GM23248 (cell line): ENCODE measurements around the gene SYNRG. TPM values are rescaled to one million over a fixed set of nuclear protein-coding genes. Genes with fewer than 3 reads are reported as not detected.

ENCODE experiments used
- DNase-seq: peaks from one replicate; pipeline ENCODE4 v3.0.0-alpha.2; 2015
- H2AFZ ChIP-seq: fragments of 200-600 bp; sonication (generic); 2 replicates; pipeline ENCODE4 v1.6.1; 2016; ENCODE audit warnings: antibody characterized with exemption
- H3F3A ChIP-seq: fragments of 200-600 bp; sonication (generic); 2 replicates; pipeline ENCODE4 v1.6.1; 2016; ENCODE audit warnings: mild to moderate bottlenecking, antibody characterized with exemption, mixed run types; ENCODE audit not compliant: insufficient read depth
- H3K27ac ChIP-seq: fragments of 200-600 bp; sonication (generic); 2 replicates; pipeline ENCODE4 v1.5.1; 2016; ENCODE audit warnings: mild to moderate bottlenecking
- H3K27me3 ChIP-seq: fragments of 200-600 bp; sonication (generic); replicated peaks from 2 replicates; pipeline ENCODE4 v1.6.1; 2016; ENCODE audit warnings: mild to moderate bottlenecking; ENCODE audit not compliant: insufficient read depth
- H3K36me3 ChIP-seq: fragments of 200-600 bp; sonication (generic); 2 replicates; pipeline ENCODE4 v1.6.1; 2016; ENCODE audit warnings: low read depth, mild to moderate bottlenecking
- H3K4me1 ChIP-seq: fragments of 200-600 bp; sonication (generic); 2 replicates; pipeline ENCODE4 v1.6.1; 2016; ENCODE audit warnings: mild to moderate bottlenecking; ENCODE audit not compliant: insufficient read depth
- H3K4me2 ChIP-seq: fragments of 200-600 bp; sonication (generic); one replicate; pipeline ENCODE4 v1.6.1; 2016; ENCODE audit warnings: mild to moderate bottlenecking; ENCODE audit not compliant: unreplicated experiment
- H3K4me3 ChIP-seq: fragments of 200-600 bp; sonication (generic); 2 replicates; pipeline ENCODE4 v1.5.1; 2016; ENCODE audit warnings: mild to moderate bottlenecking
- H3K79me2 ChIP-seq: fragments of 200-600 bp; sonication (generic); 2 replicates; pipeline ENCODE4 v1.6.1; 2016; ENCODE audit warnings: mild to moderate bottlenecking; ENCODE audit not compliant: insufficient read depth
- H3K9ac ChIP-seq: fragments of 200-600 bp; sonication (generic); 2 replicates; pipeline ENCODE4 v1.6.1; 2016; ENCODE audit warnings: mild to moderate bottlenecking
- H3K9me2 ChIP-seq: fragments of 200-600 bp; sonication (generic); 2 replicates; pipeline ENCODE4 v1.6.1; 2016; ENCODE audit warnings: mixed run types, mild to moderate bottlenecking, moderate library complexity; ENCODE audit not compliant: insufficient read depth
- H3K9me3 ChIP-seq: fragments of 200-600 bp; sonication (generic); one replicate; pipeline ENCODE4 v1.6.1; 2017; ENCODE audit warnings: low read depth
- H4K20me1 ChIP-seq: fragments of 200-600 bp; sonication (generic); 2 replicates; pipeline ENCODE4 v1.6.0; 2016; ENCODE audit not compliant: insufficient read depth
- EZH2 ChIP-seq: fragments of 200-600 bp; sonication (generic); IDR thresholded peaks from 2 replicates; pipeline ENCODE4 v1.6.1; 2018; ENCODE audit warnings: antibody characterized with exemption, mild to moderate bottlenecking; ENCODE audit not compliant: insufficient read depth, poor library complexity, severe bottlenecking
- EZH2phosphoT487 ChIP-seq: fragments of 200-600 bp; sonication (generic); IDR thresholded peaks from 2 replicates; pipeline ENCODE4 v1.6.1; 2018; ENCODE audit warnings: antibody characterized with exemption, moderate library complexity, mild to moderate bottlenecking, low read depth; ENCODE audit not compliant: insufficient read depth
- WGBS, 2 experiments: methylation state at CpG; one replicate each; pipeline ENCODE4 v1.1.6; 2015 to 2017; ENCODE audit warnings: low lambda C conversion rate in 2 of 2, low coverage in 1 of 2; ENCODE audit errors: missing lambda C conversion rate in 2 of 2; 5-methylcytosine and 5-hydroxymethylcytosine counted together
- in situ Hi-C: fragments of 300-500 bp; cut with MboI; formaldehyde crosslinking; loops from 2 replicates; pipeline ENCODE4 v1.15.0; 2020
- polyA plus RNA-seq: library from polyadenylated mRNA; unstranded; fragments of >200 nt; fragmentation: Nextera tagmentation; extraction: Ambion mirVana; gene quantifications from 2 replicates; pipeline ENCODE4 v1.2.1, GENCODE V29; 2016
- total RNA-seq: library from RNA; depleted of rRNA; stranded (reverse); fragments of >200 nt; shearing (Covaris generic); gene quantifications from 2 replicates; pipeline ENCODE4 v1.2.3, GENCODE V29; 2014

The SYNRG gene
- total and polyA plus RNA-seq, 2 experiments from 2014 or later = 5.6 to 13.1 TPM

- H2AFZ ChIP-seq = no peak overlapping the region
- in situ Hi-C loops = no loop called here
- H3F3A ChIP-seq = peaks cover 58% of the 10 kb centered on the region
- H3K36me3 ChIP-seq = no peaks in the 10 kb centered on the region
- H3K4me3 ChIP-seq = peak overlapping the region; percentile 98
- H3K9me2 ChIP-seq = no peaks in the 10 kb centered on the region
- peak overlapping the region; percentile 95 for H3K4me2 ChIP-seq
- TF ChIP-seq EZH2phosphoT487 (peak; percentile 69; the same call in 1 of the 2 replicates), EZH2 (no peak)
- H3K27ac ChIP-seq = peak overlapping the region; percentile 91
- H3K27me3 ChIP-seq = no peaks in the 10 kb centered on the region
- peak overlapping the region; percentile 95 for H3K9ac ChIP-seq
- H3K79me2 ChIP-seq = peaks cover 81% of the 10 kb centered on the region
- DNase-seq = peak; percentile 94
- H3K4me1 ChIP-seq = peaks cover 44% of the 10 kb centered on the region
- WGBS, 2 experiments = 1 to 3% methylated on average over 2 of the region's 2 CpGs
- H3K9me3 ChIP-seq = no peaks in the 10 kb centered on the region
- H4K20me1 ChIP-seq = 0 out of 2 replicates have a peak, but pooled peaks cover 6% of the 10 kb centered on the region
Observed at GRCh38 chr17:37493249-37494027, 115.8 kb downstream of the SYNRG start.

DNA sequence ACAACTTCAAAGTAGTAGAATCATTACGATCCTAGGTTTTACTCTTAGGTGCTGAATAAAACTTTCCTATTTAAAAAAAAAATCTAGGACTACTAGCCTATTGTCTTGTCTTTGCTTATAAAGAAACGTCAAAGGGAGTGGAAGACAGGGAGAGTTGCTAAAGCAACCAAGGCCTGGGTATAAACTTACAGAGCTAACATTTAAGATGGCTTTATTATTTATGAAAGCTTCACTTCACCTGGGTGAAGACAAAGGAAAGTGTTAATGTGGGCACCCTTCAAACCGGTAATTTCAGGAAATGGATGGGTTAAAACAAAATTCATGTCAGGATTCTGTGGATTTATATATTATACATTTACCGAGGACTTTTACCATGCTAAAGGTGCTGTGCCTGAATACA is 117.1 kb downstream of the SYNRG start:
- H3K27ac ChIP-seq = peak overlapping the region; percentile 91

GRCh38 chr17:37490638-37491614 is 118.3 kb downstream of the SYNRG start:
- peak overlapping the region; percentile 91 for H3K27ac ChIP-seq
- 0 out of 2 replicates have a peak, but pooled peaks cover 6% of the 10 kb centered on the region for H4K20me1 ChIP-seq
- no peaks in the 10 kb centered on the region for H3K9me2 ChIP-seq
- H3F3A ChIP-seq = peaks cover 76% of the 10 kb centered on the region
- WGBS, 2 experiments = 1 to 2% methylated on average over 24 of the region's 24 CpGs
- no peaks in the 10 kb centered on the region for H3K9me3 ChIP-seq
- peaks cover 56% of the 10 kb centered on the region for H3K79me2 ChIP-seq
- peak overlapping the region; percentile 98 for H3K4me3 ChIP-seq
- TF ChIP-seq EZH2 (no peak), EZH2phosphoT487 (no peak)
- H3K27me3 ChIP-seq = no peaks in the 10 kb centered on the region
- peak overlapping the region; percentile 95 for H3K9ac ChIP-seq
- no peaks in the 10 kb centered on the region for H3K36me3 ChIP-seq
- H3K4me1 ChIP-seq = peaks cover 57% of the 10 kb centered on the region
- in situ Hi-C loops = no loop called here
- peak; percentile 93 for DNase-seq
- H3K4me2 ChIP-seq = peak overlapping the region; percentile 95
- 0 out of 2 replicates have a peak overlapping the region, but pooled peaks have one; percentile 34 for H2AFZ ChIP-seq

More for the DNA sequence above, 117.1 kb downstream of the SYNRG start:
- Histone ChIP-seq H4K20me1 (0 out of 2 replicates have a peak, but pooled peaks cover 6% of the 10 kb centered on the region), H2AFZ (no peak overlapping the region), H3F3A (peaks cover 70% of the 10 kb centered on the region), H3K9me3 (no peaks in the 10 kb centered on the region), H3K79me2 (peaks cover 69% of the 10 kb centered on the region), H3K27me3 (no peaks in the 10 kb centered on the region), H3K9ac (peak overlapping the region; percentile 95), H3K4me3 (peak overlapping the region; percentile 98), H3K4me2 (peak overlapping the region; percentile 95), H3K36me3 (no peaks in the 10 kb centered on the region), H3K9me2 (no peaks in the 10 kb centered on the region), H3K4me1 (peaks cover 55% of the 10 kb centered on the region)
- DNase-seq = peak; percentile 20
- in situ Hi-C loops = no loop called here
- TF ChIP-seq EZH2phosphoT487 (no peak), EZH2 (no peak)
- WGBS, 2 experiments = 29% methylated on average over 4 of the region's 4 CpGs

GRCh38 chr17:37490022-37490587 is 119.1 kb downstream of the SYNRG start:
- peaks cover 48% of the 10 kb centered on the region for H3K79me2 ChIP-seq
- H3F3A ChIP-seq = peaks cover 72% of the 10 kb centered on the region
- 0 out of 2 replicates have a peak, but pooled peaks cover 4% of the 10 kb centered on the region for H4K20me1 ChIP-seq
- TF ChIP-seq EZH2 (no peak), EZH2phosphoT487 (no peak)
- H3K4me2 ChIP-seq = peak overlapping the region; percentile 95
- H3K27me3 ChIP-seq = no peaks in the 10 kb centered on the region
- no peaks in the 10 kb centered on the region for H3K36me3 ChIP-seq
- no peaks in the 10 kb centered on the region for H3K9me2 ChIP-seq
- 1 to 3% methylated on average over 18 to 31 of the region's 56 CpGs for WGBS, 2 experiments
- DNase-seq = peak; percentile 92
- peak overlapping the region; percentile 98 for H3K4me3 ChIP-seq
- in situ Hi-C loops = no loop called here
- H3K27ac ChIP-seq = peak overlapping the region; percentile 91
- no peaks in the 10 kb centered on the region for H3K9me3 ChIP-seq
- 0 out of 2 replicates have a peak overlapping the region, but pooled peaks have one; percentile 34 for H2AFZ ChIP-seq
- peak overlapping the region; percentile 95 for H3K9ac ChIP-seq
- H3K4me1 ChIP-seq = peaks cover 49% of the 10 kb centered on the region
